Measurements from ENCODE around the gene PLEKHA7. TPM values are rescaled to one million over a fixed set of nuclear protein-coding genes. Genes with fewer than 3 reads are reported as not detected.

PLEKHA7 gene
- total and polyA plus RNA-seq, 2 of the 4 experiments (the other 2 are of a cell fraction) = 0.12 TPM; not detected in 1

- dilution Hi-C loops (cut with HindIII; ENCODE audit: low sequenced_read_pairs, unreplicated experiment) = no loop called here
Measured at GRCh38 chr11:16772141-16772512, 242.1 kb downstream of the PLEKHA7 start.

More at GRCh38 chr11:16772141-16772512, 242.1 kb downstream of the PLEKHA7 start:
- H3K4me1 ChIP-seq (ENCODE audit: control insufficient read depth, insufficient read depth, low read length) = no peaks in the 10 kb centered on the region; the same call in 1 of the 2 replicates
- in situ Hi-C loops (cut with MboI; ENCODE audit: low sequenced_read_pairs) (no loop called here), intact Hi-C loops (cut with micrococcal nuclease) (no loop called here)
- H2BK5ac ChIP-seq (ENCODE audit: low read depth, low read length, poor library complexity, severe bottlenecking) = no peak overlapping the region
- no peak overlapping the region for H3K4me3 ChIP-seq (ENCODE audit: insufficient read depth, low read depth, low read length)
- no peak overlapping the region for H4K5ac ChIP-seq (ENCODE audit: low read depth, low read length)
- no peak overlapping the region for H3K4me2 ChIP-seq (ENCODE audit: low read depth, low read length)
- H2BK15ac ChIP-seq (ENCODE audit: low read depth, low read length) = no peak overlapping the region
- H3K9me1 ChIP-seq (ENCODE audit: insufficient read depth, low read length) = no peaks in the 10 kb centered on the region
- ATAC-seq (ENCODE audit: low read depth) = no peak
- H2AK9ac ChIP-seq (replicated peaks; ENCODE audit: low read depth, low read length, poor library complexity) = no peak overlapping the region
- no peak overlapping the region for H2AFZ ChIP-seq (replicated peaks; ENCODE audit: low read length, poor library complexity)
- H3K36me3 ChIP-seq (ENCODE audit: control insufficient read depth, insufficient read depth, low read length) = no peaks in the 10 kb centered on the region
- no peak overlapping the region for H3K4ac ChIP-seq (ENCODE audit: low read depth, low read length)
- no TSS peak for BruUV-seq (replicated peaks)
- no peak overlapping the region for H3K56ac ChIP-seq (ENCODE audit: extremely low read depth, insufficient read depth, low read length)
- POLR2A ChIA-PET (ENCODE audit: unreplicated experiment) = no interaction called here
- H2AK5ac ChIP-seq (ENCODE audit: low read depth, low read length) = no peak overlapping the region
- H4K20me1 ChIP-seq (ENCODE audit: insufficient read depth, low read length) = no peaks in the 10 kb centered on the region
- no peak for TF ChIP-seq CTCF (conservative IDR thresholded peaks at IDR 0.05; ENCODE audit: low read depth, low read length)
- TF ChIP-seq MAFK (IDR thresholded peaks at IDR 0.05; ENCODE audit: low read depth, low read length) = no peak
- no peak for TF ChIP-seq RCOR1 (IDR thresholded peaks at IDR 0.05; ENCODE audit: insufficient replicate concordance, low read length)
- no CpG with 5 or more reads among the region's 2 CpGs for WGBS, 2 experiments (ENCODE audit: extremely low coverage in 2 of 2, insufficient read length in 1 of 2)
- no peak overlapping the region for H3K18ac ChIP-seq (ENCODE audit: low read depth, low read length)
- no peak overlapping the region for H4K91ac ChIP-seq (ENCODE audit: insufficient read depth, low read depth, low read length)
- H3K27ac ChIP-seq (ENCODE audit: insufficient read depth, low read length) = no peak overlapping the region
- H2BK20ac ChIP-seq (ENCODE audit: low read depth, low read length) = no peak overlapping the region
- DNase-seq = no peak
- no peaks in the 10 kb centered on the region for H3K9me3 ChIP-seq (ENCODE audit: control insufficient read depth, insufficient read depth, low read length)
- H4K8ac ChIP-seq (ENCODE audit: low read depth in 2 of 2, low read length in 2 of 2) = no peak overlapping the region
- H3K79me1 ChIP-seq (ENCODE audit: low read depth in 1 of 2, low read length in 2 of 2) = no peaks in the 10 kb centered on the region
- no peak overlapping the region for H3K23ac ChIP-seq (ENCODE audit: low read depth, low read length)
- no peak overlapping the region for H3K9ac ChIP-seq (ENCODE audit: low read depth, low read length)
- CTCF ChIA-PET = no interaction called here
- peaks cover 52% of the 10 kb centered on the region for H3K27me3 ChIP-seq (ENCODE audit: control insufficient read depth, insufficient read depth, low read length)
- no peak overlapping the region for H2BK120ac ChIP-seq (ENCODE audit: low read depth, low read length)
- no peak overlapping the region for H3K14ac ChIP-seq (replicated peaks; ENCODE audit: low read depth, low read length)
